Adrenal gland (tissue), 5 donors: ENCODE results near the gene IRS2.

Source experiments
- CTCF ChIP-seq, 6 experiments: fragments of 450-650 bp in 4 of 6; fragments of 200-600 bp in 2 of 6; sonication (generic) in 1 of 6; IDR thresholded peaks; 1 replicate in 5 of 6; 2 replicates in 1 of 6; pipeline versions ENCODE4 v1.5.1 to v1.8.0; 2016 to 2021; ENCODE audit warnings: antibody characterized with exemption in 6 of 6, mild to moderate bottlenecking in 2 of 6, moderate library complexity in 1 of 6
- POLR2A ChIP-seq, 2 donors: fragments of 450-650 bp; IDR thresholded peaks; one replicate each; pipeline ENCODE4 v1.6.1; 2017; ENCODE audit warnings: antibody characterized with exemption in 2 of 2, mild to moderate bottlenecking in 2 of 2, moderate library complexity in 1 of 2
- donor health status: DM: no; HTN: no; CAD: no.

GRCh38 chr13:109733550-109733949 lies 52.8 kb downstream of the IRS2 start:
- TF ChIP-seq CTCF (IDR thresholded peaks at IDR 0.05) = no peak
- no peak for TF ChIP-seq POLR2A (IDR thresholded peaks at IDR 0.05)
